Measurements from ENCODE around the gene FAM228A.
"Not testable (repeated sequence)": the region's sequence is repeated elsewhere in the genome, so short reads cannot be mapped to it uniquely, and the experiment has no call there.

Gene FAM228A

GRCh38 chr2:24174851-24175277 is at the start of gene FAM228A:
FAM228A (plus strand) TSS chr2:24175053; CDS start chr2:24175481, 428 bp downstream.
- no peak for DNase-seq (ENCODE audit: low read depth, low spot score)

- DNase-seq (ENCODE audit: low read depth, low spot score) = no peak
Observed at GRCh38 chr2:24125956-24126355, 48.9 kb upstream of the FAM228A start.

- no peak for DNase-seq (ENCODE audit: low read depth, low spot score)
Observed at GRCh38 chr2:24132543-24132942, 42.3 kb upstream of the FAM228A start.

GRCh38 chr2:24140305-24140704 is 34.5 kb upstream of the FAM228A start:
- not testable (repeated sequence) for DNase-seq (ENCODE audit: low read depth, low spot score)

GRCh38 chr2:24147364-24147763 is 27.5 kb upstream of the FAM228A start:
- no peak for DNase-seq (ENCODE audit: low read depth, low spot score)

GRCh38 chr2:24152413-24153197 is 22.2 kb upstream of the FAM228A start:
- no peak for DNase-seq (ENCODE audit: low read depth, low spot score)

- no peak for DNase-seq (ENCODE audit: low read depth, low spot score)
Observed at GRCh38 chr2:24153478-24153877, 21.4 kb upstream of the FAM228A start.

GRCh38 chr2:24158131-24158530 is 16.7 kb upstream of the FAM228A start:
- no peak for DNase-seq (ENCODE audit: low read depth, low spot score)

- no peak for DNase-seq (ENCODE audit: low read depth, low spot score)
Observed at GRCh38 chr2:24159708-24160107, 15.1 kb upstream of the FAM228A start.

- no peak for DNase-seq (ENCODE audit: low read depth, low spot score)
Observed at GRCh38 chr2:24160761-24161160, 14.1 kb upstream of the FAM228A start.

GRCh38 chr2:24162494-24162893 is 12.4 kb upstream of the FAM228A start:
- no peak for DNase-seq (ENCODE audit: low read depth, low spot score)

- DNase-seq (ENCODE audit: low read depth, low spot score) = no peak
Observed at GRCh38 chr2:24163186-24163585, 11.7 kb upstream of the FAM228A start.

GRCh38 chr2:24163601-24164000 is 11.3 kb upstream of the FAM228A start:
- DNase-seq (ENCODE audit: low read depth, low spot score) = no peak

- DNase-seq (ENCODE audit: low read depth, low spot score) = no peak
Observed at GRCh38 chr2:24164416-24164973, 10.4 kb upstream of the FAM228A start.

- peak; percentile 11 for DNase-seq (ENCODE audit: low read depth, low spot score)
Observed at GRCh38 chr2:24169023-24169422, 5.8 kb upstream of the FAM228A start.

GRCh38 chr2:24175631-24176187 is 856 bp downstream of the FAM228A start:
- no peak for DNase-seq (ENCODE audit: low read depth, low spot score)

GRCh38 chr2:24176326-24176725 is 1.5 kb downstream of the FAM228A start:
- no peak for DNase-seq (ENCODE audit: low read depth, low spot score)

- DNase-seq (ENCODE audit: low read depth, low spot score) = no peak
Observed at GRCh38 chr2:24179683-24180082, 4.8 kb downstream of the FAM228A start.

- DNase-seq (ENCODE audit: low read depth, low spot score) = no peak
Observed at GRCh38 chr2:24181849-24182248, 7.0 kb downstream of the FAM228A start.

GRCh38 chr2:24182507-24182906 is 7.7 kb downstream of the FAM228A start:
- DNase-seq (ENCODE audit: low read depth, low spot score) = no peak

GRCh38 chr2:24183366-24184069 is 8.7 kb downstream of the FAM228A start:
- DNase-seq (ENCODE audit: low read depth, low spot score) = no peak

GRCh38 chr2:24189551-24189950 is 14.7 kb downstream of the FAM228A start:
- DNase-seq (ENCODE audit: low read depth, low spot score) = no peak

Measured in astrocyte of the hippocampus (primary cell).